Amniotic epithelial cell (primary cell): ENCODE data around the gene SYT12.

Source experiments
- DNase-seq: peaks from one replicate; pipeline ENCODE4 v3.0.0-alpha.2; 2010; ENCODE audit warnings: low read depth

Gene SYT12

DNA sequence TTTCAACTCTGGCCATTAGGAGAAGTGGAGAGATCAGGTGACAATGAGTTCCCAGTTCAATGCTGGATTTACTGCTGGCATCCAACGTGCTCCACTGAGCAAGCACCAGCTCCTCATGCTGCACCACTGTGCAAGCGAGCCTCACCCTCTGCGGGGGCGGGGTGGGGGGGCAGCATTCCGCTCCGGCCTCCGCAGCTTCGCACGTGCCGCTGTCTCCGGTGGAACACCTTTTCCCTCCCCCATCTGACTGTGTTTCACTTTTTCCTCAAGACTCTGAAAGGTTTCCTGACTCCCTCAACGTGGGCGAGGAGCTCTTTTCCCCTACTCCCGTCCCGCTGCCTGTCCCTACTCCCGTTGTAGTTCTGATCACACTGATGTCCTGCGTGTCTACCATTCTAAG is 32.9 kb downstream of the SYT12 start:
- peak; percentile 47 for DNase-seq

GRCh38 chr11:67056267-67057204 is 33.6 kb downstream of the SYT12 start, which contains the start of gene RHOD:
Gene RHOD, plus strand, starts transcription at chr11:67056847. Its CDS starts 56 bp downstream, at chr11:67056903.
- no peak for DNase-seq

GRCh38 chr11:67057205-67057672 is 34.3 kb downstream of the SYT12 start:
- DNase-seq, result no peak

GRCh38 chr11:67058506-67058905 is 35.6 kb downstream of the SYT12 start:
- DNase-seq, result no peak

- DNase-seq, result no peak
These were observed 36.7 kb downstream of the SYT12 start for GRCh38 chr11:67059671-67060070.

- DNase-seq, result peak; percentile 34
These were observed 37.2 kb downstream of the SYT12 start for GRCh38 chr11:67060111-67060522.

- DNase-seq, result no peak
These were observed 39.8 kb downstream of the SYT12 start for GRCh38 chr11:67062526-67063373.

DNA sequence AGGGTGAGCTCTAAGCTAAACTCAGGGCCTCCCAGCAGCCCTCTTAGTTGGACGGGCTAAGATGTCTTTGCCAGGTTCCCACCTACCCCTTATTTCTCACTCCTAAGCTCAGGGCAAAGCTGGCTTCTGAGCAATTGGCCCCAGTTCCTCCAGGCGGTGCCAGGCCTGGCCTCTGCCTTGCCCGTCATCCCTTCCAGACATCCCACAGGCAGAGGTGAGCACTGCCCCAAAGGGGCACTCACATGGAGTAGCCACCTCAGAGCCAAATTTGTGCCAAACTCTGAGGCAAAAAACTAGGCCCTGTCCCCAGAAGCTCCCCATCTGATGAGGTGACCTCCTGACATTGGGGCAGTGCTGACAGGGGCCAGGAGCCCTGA is 43.4 kb downstream of the SYT12 start:
- DNase-seq, result no peak

DNA sequence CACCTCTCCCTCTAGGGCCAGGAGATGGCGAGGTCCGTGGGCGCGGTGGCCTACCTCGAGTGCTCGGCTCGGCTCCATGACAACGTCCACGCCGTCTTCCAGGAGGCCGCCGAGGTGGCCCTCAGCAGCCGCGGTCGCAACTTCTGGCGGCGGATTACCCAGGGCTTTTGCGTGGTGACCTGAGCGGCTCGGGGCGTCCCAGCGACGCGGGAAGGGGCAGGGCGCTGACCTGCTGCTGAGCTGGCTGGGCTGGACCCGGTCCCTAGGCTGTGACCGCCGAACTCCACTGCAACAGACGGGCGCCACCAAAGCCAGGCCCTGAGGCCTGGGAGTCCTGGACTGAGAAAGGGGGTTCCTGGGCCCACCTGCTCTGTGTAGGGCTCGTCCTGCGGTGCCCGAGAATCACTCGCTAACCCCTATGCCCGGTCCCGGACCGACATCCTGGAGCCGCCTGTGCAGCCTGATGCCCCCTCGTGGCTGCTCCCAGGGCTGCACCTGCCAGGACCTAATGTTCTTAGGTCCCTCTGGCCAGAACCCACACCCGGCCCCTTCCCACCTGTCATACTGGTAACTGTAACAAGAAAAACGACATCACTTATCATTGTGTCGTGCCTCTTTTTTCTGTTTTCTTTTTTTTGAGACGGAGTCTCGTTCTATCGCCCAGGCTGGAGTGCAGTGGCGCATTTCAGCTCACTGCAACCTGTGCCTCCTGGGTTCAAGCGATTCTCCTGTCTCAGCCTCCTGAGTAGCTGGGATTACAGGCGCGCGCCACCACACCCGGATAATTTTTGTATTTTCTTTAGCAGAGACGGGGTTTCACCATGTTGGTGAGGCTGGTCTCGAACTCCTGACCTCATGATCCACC is 48.7 kb downstream of the SYT12 start:
- peak; percentile 54 for DNase-seq

DNA sequence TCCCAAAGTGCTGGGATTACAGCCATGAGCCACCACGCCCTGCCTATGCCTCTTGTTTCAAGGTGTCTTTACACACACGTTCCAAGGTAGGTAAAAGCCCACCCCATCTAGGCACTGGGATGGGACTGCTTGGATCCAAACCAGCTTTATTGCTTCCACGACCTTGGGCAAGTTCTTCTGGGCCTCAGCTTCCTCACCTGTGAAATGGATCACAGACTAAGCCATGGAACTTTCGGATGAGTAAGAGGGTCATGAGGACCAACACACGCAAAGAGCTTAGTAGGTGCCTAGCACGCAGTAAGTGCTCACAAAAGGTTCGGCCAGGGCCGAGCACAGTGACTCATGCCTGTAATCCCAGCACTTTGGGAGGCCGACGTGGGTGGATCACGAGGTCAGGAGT is 49.4 kb downstream of the SYT12 start:
- no peak for DNase-seq

GRCh38 chr11:67073908-67074307 is 51.0 kb downstream of the SYT12 start:
- DNase-seq, result no peak

- DNase-seq, result no peak
These were observed 53.3 kb downstream of the SYT12 start for GRCh38 chr11:67076202-67076601.

GRCh38 chr11:67079065-67079705 is 56.3 kb downstream of the SYT12 start:
- no peak for DNase-seq

DNA sequence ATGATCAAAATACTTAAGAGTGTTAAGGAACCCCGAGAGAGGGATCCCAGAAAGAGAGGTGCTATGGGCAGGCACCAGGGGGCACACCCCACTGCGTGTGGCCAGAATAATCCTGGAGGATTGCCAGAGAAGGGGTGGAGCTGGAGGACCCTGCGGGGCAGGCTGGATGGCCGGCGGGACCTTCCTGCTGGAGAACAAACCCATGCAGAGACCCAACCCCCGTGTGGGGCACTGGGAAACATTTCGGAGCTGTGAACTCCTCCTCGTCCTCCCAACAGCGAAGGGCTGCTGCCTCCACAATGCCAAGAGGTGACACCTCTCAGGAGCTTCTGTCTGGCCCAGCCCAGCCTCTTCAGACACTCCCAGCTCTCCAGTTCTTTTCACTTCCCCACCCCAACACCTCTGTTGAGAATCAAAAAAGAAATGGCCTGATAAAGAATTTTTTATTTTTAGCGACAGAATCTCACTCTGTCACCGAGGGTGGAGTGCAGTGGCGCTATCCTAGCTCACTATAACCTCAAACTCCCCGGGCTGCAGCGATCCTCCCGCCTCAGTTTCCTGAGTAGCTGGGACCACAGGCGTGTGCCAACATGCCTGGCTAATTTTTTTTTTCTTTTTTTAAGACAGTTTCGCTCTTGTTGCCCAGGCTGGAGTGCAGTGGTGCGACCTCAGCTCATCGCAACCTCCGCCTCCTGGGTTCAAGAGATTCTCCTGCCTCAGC is 59.3 kb downstream of the SYT12 start:
- no peak for DNase-seq

GRCh38 chr11:67083786-67084366 is 60.9 kb downstream of the SYT12 start:
- DNase-seq, result no peak

DNA sequence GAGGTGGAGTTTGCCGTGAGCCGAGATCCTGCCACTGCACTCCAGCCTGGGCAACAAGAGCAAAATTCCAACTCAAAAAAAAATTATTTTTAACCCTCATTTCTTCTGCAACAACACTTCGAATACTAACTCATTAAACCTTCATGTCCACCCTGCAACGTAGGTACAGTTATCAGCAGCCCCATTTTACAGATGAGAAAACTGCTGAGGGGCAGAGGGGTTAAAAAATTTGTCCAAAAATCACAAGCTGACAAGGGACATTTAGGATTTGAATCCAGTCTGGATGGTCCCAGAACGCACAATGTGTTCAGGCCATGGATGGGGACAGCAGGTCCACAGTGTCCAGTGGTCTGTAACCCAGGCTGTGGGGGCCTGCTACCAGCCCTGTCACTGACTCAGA is 62.7 kb downstream of the SYT12 start:
- no peak for DNase-seq

DNA sequence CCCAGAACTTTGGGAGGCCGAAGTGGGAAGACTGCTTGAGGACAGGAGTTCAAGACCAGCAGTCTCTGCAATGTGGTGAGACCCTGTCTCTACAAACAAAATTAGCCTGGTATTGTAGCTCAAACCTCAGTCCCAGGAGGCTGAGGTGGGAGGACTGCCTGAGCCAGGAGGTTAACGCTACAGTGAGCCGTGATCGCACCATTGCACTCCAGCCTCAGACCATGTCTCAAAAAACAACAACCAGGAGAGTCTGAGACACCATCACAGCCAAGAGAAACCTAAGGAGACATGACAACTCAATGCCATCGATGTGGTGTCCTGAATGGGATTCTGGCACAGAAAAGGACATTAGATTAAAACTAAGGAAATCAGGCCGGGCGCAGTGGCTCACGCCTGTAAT is 67.8 kb downstream of the SYT12 start:
- no peak for DNase-seq

- DNase-seq, result no peak
These were observed 72.2 kb downstream of the SYT12 start for GRCh38 chr11:67095214-67095507.

DNA sequence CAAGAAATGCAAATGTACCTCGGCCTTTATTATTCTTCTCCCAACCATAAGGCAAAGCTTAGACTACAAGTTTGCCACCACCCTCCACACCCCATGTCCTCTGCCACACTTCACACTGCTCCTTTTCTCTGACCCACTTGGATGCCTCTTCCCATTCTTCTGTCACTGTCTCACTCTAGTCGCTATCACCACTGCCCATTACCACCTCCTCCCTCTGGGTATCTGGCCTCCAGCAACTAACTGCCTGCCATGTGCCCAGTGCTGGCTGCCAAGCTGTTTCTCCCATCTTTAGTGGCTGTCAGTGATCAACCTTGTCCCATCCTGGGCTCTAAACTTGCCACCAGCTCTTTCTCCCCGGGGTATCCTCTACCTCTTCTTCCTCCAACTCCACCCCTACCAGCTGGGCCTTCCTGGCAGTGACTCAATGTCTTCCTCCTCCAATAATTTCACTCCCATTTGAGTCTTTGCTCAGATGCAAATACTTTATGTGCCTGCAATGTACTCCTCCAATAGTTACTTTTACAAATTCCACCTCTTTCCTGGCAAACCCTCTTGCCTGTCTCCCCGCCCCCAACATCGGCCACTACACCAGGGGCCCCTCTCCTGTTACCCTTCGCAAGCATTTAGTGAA is 76.0 kb downstream of the SYT12 start:
- DNase-seq, result no peak

- no peak for DNase-seq
These were observed 76.9 kb downstream of the SYT12 start for GRCh38 chr11:67099831-67100324.
